Measurements from ENCODE around the gene DNAJC13. TPM values are rescaled to one million over a fixed set of nuclear protein-coding genes. Genes with fewer than 3 reads are reported as not detected.
A peak's percentile ranks its signal among the peaks of the same experiment; 100 is the strongest.

The DNAJC13 gene
- total RNA-seq, 2 experiments from 2014 or later: 29.9 to 33.5 TPM

- intact Hi-C loops (cut with DNase I, micrococcal nuclease): loop anchor here in 1 of 2 experiments (2.0 kb wide), 2 partner anchors 18 to 26 kb away; no protein-coding TSS in a partner anchor
- Mint-ChIP-seq H3K36me3 (ENCODE audit: low read depth) (peaks cover 34% of the 10 kb centered on the region), H3K9me3 (ENCODE audit: low read depth) (peaks cover 2% of the 10 kb centered on the region), H3K4me1 (peaks cover 17% of the 10 kb centered on the region), H3K27ac (peak overlapping the region; percentile 84), H3K4me3 (no peak overlapping the region), H3K27me3 (no peaks in the 10 kb centered on the region)
- no peak for DNase-seq
- CTCF ChIA-PET: interaction anchor here (1.0 to 1.6 kb wide), 2 partner anchors 33 to 74 kb away, joined by 4 to 5 read pairs; no protein-coding TSS in a partner anchor
- ATAC-seq: no peak
- POLR2A ChIA-PET: no interaction called here
Measured at GRCh38 chr3:132568422-132568821, 151.1 kb downstream of the DNAJC13 start.

- H3K4me1 Mint-ChIP-seq: peaks cover 17% of the 10 kb centered on the region
- POLR2A ChIA-PET: no interaction called here
- intact Hi-C loops (cut with DNase I, micrococcal nuclease): loop anchor here (1.0 to 2.0 kb wide), 3 partner anchors 18 to 26 kb away; no protein-coding TSS in a partner anchor
Measured at GRCh38 chr3:132569153-132569552, 151.9 kb downstream of the DNAJC13 start.

GRCh38 chr3:132569580-132569979 lies 152.3 kb downstream of the DNAJC13 start:
- no peaks in the 10 kb centered on the region for H3K27me3 Mint-ChIP-seq
- ATAC-seq (peak; percentile 65), DNase-seq (no peak)
- peaks cover 17% of the 10 kb centered on the region for H3K4me1 Mint-ChIP-seq
- POLR2A ChIA-PET: interaction anchor here (0.8 kb wide), 1 partner anchor 22 kb away, joined by 3 read pairs; no protein-coding TSS in a partner anchor
- CTCF ChIA-PET: no interaction called here
- H3K27ac Mint-ChIP-seq: no peak overlapping the region
- peaks cover 30% of the 10 kb centered on the region for H3K36me3 Mint-ChIP-seq (ENCODE audit: low read depth)
- H3K9me3 Mint-ChIP-seq (ENCODE audit: low read depth): peaks cover 2% of the 10 kb centered on the region
- no peak overlapping the region for H3K4me3 Mint-ChIP-seq
- intact Hi-C loops (cut with DNase I, micrococcal nuclease): loop anchor here (1.0 to 2.0 kb wide), 3 partner anchors 19 to 27 kb away; no protein-coding TSS in a partner anchor

More at GRCh38 chr3:132569153-132569552, 151.9 kb downstream of the DNAJC13 start:
- peaks cover 32% of the 10 kb centered on the region for H3K36me3 Mint-ChIP-seq (ENCODE audit: low read depth)
- CTCF ChIA-PET: interaction anchor here (1.0 kb wide), 1 partner anchor 33 kb away, joined by 4 read pairs; no protein-coding TSS in a partner anchor
- peak; percentile 82 for ATAC-seq
- DNase-seq: no peak
- no peaks in the 10 kb centered on the region for H3K27me3 Mint-ChIP-seq
- peak overlapping the region; percentile 84 for H3K27ac Mint-ChIP-seq
- no peak overlapping the region for H3K4me3 Mint-ChIP-seq
- H3K9me3 Mint-ChIP-seq (ENCODE audit: low read depth): peaks cover 2% of the 10 kb centered on the region

GRCh38 chr3:132570016-132570415 lies 152.7 kb downstream of the DNAJC13 start:
- Mint-ChIP-seq H3K9me3 (ENCODE audit: low read depth) (peaks cover 2% of the 10 kb centered on the region), H3K36me3 (ENCODE audit: low read depth) (peaks cover 30% of the 10 kb centered on the region), H3K4me3 (no peak overlapping the region), H3K4me1 (peaks cover 17% of the 10 kb centered on the region), H3K27ac (no peak overlapping the region), H3K27me3 (no peaks in the 10 kb centered on the region)
- ChIA-PET CTCF (no interaction called here), POLR2A (interaction anchor here (0.8 kb wide), 1 partner anchor 22 kb away, joined by 3 read pairs; no protein-coding TSS in a partner anchor)
- ATAC-seq (no peak), DNase-seq (no peak)
- intact Hi-C loops (cut with DNase I, micrococcal nuclease): no loop called here

GRCh38 chr3:132573797-132574211 lies 156.5 kb downstream of the DNAJC13 start:
- POLR2A ChIA-PET: no interaction called here
- intact Hi-C loops (cut with DNase I, micrococcal nuclease): no loop called here
- H3K4me3 Mint-ChIP-seq: no peak overlapping the region
- peaks cover 2% of the 10 kb centered on the region for H3K9me3 Mint-ChIP-seq (ENCODE audit: low read depth)
- H3K27ac Mint-ChIP-seq: no peak overlapping the region
- DNase-seq (no peak), ATAC-seq (no peak)
- CTCF ChIA-PET: no interaction called here
- H3K4me1 Mint-ChIP-seq: peaks cover 13% of the 10 kb centered on the region
- peaks cover 45% of the 10 kb centered on the region for H3K36me3 Mint-ChIP-seq (ENCODE audit: low read depth)
- no peaks in the 10 kb centered on the region for H3K27me3 Mint-ChIP-seq

- ChIA-PET POLR2A (interaction anchor here (0.6 kb wide), 1 partner anchor 197 kb away, joined by 7 read pairs; no protein-coding TSS in a partner anchor), CTCF (no interaction called here)
- Mint-ChIP-seq H3K4me3 (no peak overlapping the region), H3K9me3 (ENCODE audit: low read depth) (no peaks in the 10 kb centered on the region), H3K27me3 (no peaks in the 10 kb centered on the region), H3K36me3 (ENCODE audit: low read depth) (peaks cover 26% of the 10 kb centered on the region), H3K4me1 (no peaks in the 10 kb centered on the region), H3K27ac (no peak overlapping the region)
- intact Hi-C loops (cut with DNase I, micrococcal nuclease): no loop called here
- DNase-seq: no peak
- ATAC-seq: no peak
Measured at GRCh38 chr3:132587401-132587800, 170.1 kb downstream of the DNAJC13 start.

Other genes with a start within 250 kb of the DNAJC13 start
- not detected for gene ACP3, start 100.1 kb upstream of the DNAJC13 start, total RNA-seq
- gene ACKR4, start 179.8 kb downstream of the DNAJC13 start, total RNA-seq: under 1 TPM; 0.09 TPM
- 10 to 100 TPM; 16.1 to 16.9 TPM for gene ACAD11, start 242.3 kb downstream of the DNAJC13 start, total RNA-seq
- gene UBA5, start 242.8 kb downstream of the DNAJC13 start, total RNA-seq: 10 to 100 TPM; 69.7 to 85.1 TPM

All from activated CD4-positive, alpha-beta T cell treated with anti-CD3 and anti-CD28 coated beads for 36 hours (primary cell).